ENCODE data around the gene USP3. TPM values are rescaled to one million over a fixed set of nuclear protein-coding genes. Genes with fewer than 3 reads are reported as not detected.
"Not testable (repeated sequence)": the region's sequence is repeated elsewhere in the genome, so short reads cannot be mapped to it uniquely, and the experiment has no call there.

Gene USP3
- total RNA-seq, 1 donor from 2014 or later = 74.5 TPM

- DNase-seq (no peak), ATAC-seq (peak in 1 of 2 donors; percentile 70)
- no peak for TF ChIP-seq CTCF (IDR thresholded peaks at IDR 0.05)
- Histone ChIP-seq H3K27me3 (ENCODE audit: low read depth) (no peaks in the 10 kb centered on the region), H3K4me1 (peaks cover 64% of the 10 kb centered on the region), H3K4me3 (no peak overlapping the region), H3K9me3 (no peaks in the 10 kb centered on the region), H3K36me3 (no peaks in the 10 kb centered on the region), H3K27ac (no peak overlapping the region)
- intact Hi-C loops (cut with DNase I) = no loop called here
Measured at GRCh38 chr15:63528138-63528659, 23.8 kb downstream of the USP3 start.

DNA sequence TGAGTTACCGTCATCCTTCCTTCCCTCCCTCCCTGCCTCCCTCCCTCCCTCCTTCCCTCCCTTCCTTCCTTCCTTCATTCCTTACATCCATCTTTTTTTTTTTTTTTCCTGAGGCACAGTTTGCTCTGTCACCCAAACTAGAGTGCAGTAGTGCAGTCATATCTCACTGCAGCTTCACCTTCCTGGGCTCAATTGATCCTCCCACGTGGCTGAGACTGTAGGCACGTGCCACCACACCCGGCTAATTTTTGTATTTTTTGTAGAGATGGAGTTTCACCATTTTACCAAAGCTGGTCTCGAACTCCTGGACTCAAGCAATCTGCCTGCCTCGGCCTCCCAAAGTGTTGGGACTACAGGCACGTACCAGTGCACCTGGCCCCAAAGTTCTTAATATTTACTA, 25.8 kb downstream of the USP3 start:
- peaks cover 56% of the 10 kb centered on the region for H3K4me1 ChIP-seq
- no peaks in the 10 kb centered on the region for H3K9me3 ChIP-seq
- no peak for DNase-seq
- ATAC-seq = no peak
- H3K36me3 ChIP-seq = no peaks in the 10 kb centered on the region
- H3K27ac ChIP-seq = no peak overlapping the region
- intact Hi-C loops (cut with DNase I) = no loop called here
- H3K27me3 ChIP-seq (ENCODE audit: low read depth) = no peaks in the 10 kb centered on the region
- TF ChIP-seq CTCF (IDR thresholded peaks at IDR 0.05) = no peak
- no peak overlapping the region for H3K4me3 ChIP-seq

GRCh38 chr15:63530752-63531299, 26.4 kb downstream of the USP3 start:
- intact Hi-C loops (cut with DNase I) = no loop called here
- ATAC-seq (peak in 1 of 2 donors; percentile 52), DNase-seq (no peak)
- H3K9me3 ChIP-seq = no peaks in the 10 kb centered on the region
- H3K4me3 ChIP-seq = no peak overlapping the region
- H3K36me3 ChIP-seq = no peaks in the 10 kb centered on the region
- H3K27me3 ChIP-seq (ENCODE audit: low read depth) = no peaks in the 10 kb centered on the region
- H3K4me1 ChIP-seq = peaks cover 51% of the 10 kb centered on the region
- no peak overlapping the region for H3K27ac ChIP-seq
- no peak for TF ChIP-seq CTCF (IDR thresholded peaks at IDR 0.05)

GRCh38 chr15:63531586-63531985, 27.2 kb downstream of the USP3 start:
- DNase-seq (no peak), ATAC-seq (peak in 1 of 2 donors; percentile 44)
- H3K4me3 ChIP-seq = no peak overlapping the region
- intact Hi-C loops (cut with DNase I) = no loop called here
- TF ChIP-seq CTCF (IDR thresholded peaks at IDR 0.05) = no peak
- peaks cover 45% of the 10 kb centered on the region for H3K4me1 ChIP-seq
- H3K36me3 ChIP-seq = no peaks in the 10 kb centered on the region
- H3K27ac ChIP-seq = no peak overlapping the region
- no peaks in the 10 kb centered on the region for H3K27me3 ChIP-seq (ENCODE audit: low read depth)
- H3K9me3 ChIP-seq = no peaks in the 10 kb centered on the region

- no peak for TF ChIP-seq CTCF (IDR thresholded peaks at IDR 0.05)
- Histone ChIP-seq H3K4me3 (no peak overlapping the region), H3K36me3 (peaks cover 5% of the 10 kb centered on the region), H3K9me3 (no peaks in the 10 kb centered on the region), H3K4me1 (peaks cover 44% of the 10 kb centered on the region), H3K27me3 (ENCODE audit: low read depth) (no peaks in the 10 kb centered on the region), H3K27ac (no peak overlapping the region)
- ATAC-seq (peak in 1 of 2 donors; percentile 66), DNase-seq (no peak)
- intact Hi-C loops (cut with DNase I) = no loop called here
Measured at GRCh38 chr15:63532307-63532744, 27.9 kb downstream of the USP3 start.

GRCh38 chr15:63534888-63535287, 30.5 kb downstream of the USP3 start:
- peaks cover 27% of the 10 kb centered on the region for H3K36me3 ChIP-seq
- intact Hi-C loops (cut with DNase I); H3K9me3 ChIP-seq; H3K27me3 ChIP-seq (ENCODE audit: low read depth); ATAC-seq; DNase-seq; H3K4me3 ChIP-seq; H3K27ac ChIP-seq: not testable (repeated sequence)
- peaks cover 44% of the 10 kb centered on the region for H3K4me1 ChIP-seq

All from lower lobe of right lung (tissue), 2 donors.